ENCODE measurements around the gene SLC16A10.

SLC16A10 gene

GRCh38 chr6:111260570-111261298 is 173.4 kb downstream of the SLC16A10 start:
- no peaks in the 10 kb centered on the region for H3K27me3 ChIP-seq (ENCODE audit: control insufficient read depth, insufficient read depth, low read length)
- no peaks in the 10 kb centered on the region for H3K4me1 ChIP-seq (ENCODE audit: control insufficient read depth, insufficient read depth, low read length)
- no peaks in the 10 kb centered on the region for H3K9me3 ChIP-seq (ENCODE audit: control insufficient read depth, low read length)
- peak overlapping the region; percentile 12 for H3K9ac ChIP-seq (ENCODE audit: low read length)
- no peak overlapping the region for H3K4me3 ChIP-seq (ENCODE audit: low read length)
- no peaks in the 10 kb centered on the region for H3K36me3 ChIP-seq (ENCODE audit: control insufficient read depth, insufficient read depth, low read length)

- H3K9ac ChIP-seq (ENCODE audit: low read length), result no peak overlapping the region
- H3K9me3 ChIP-seq (ENCODE audit: control insufficient read depth, low read length), result no peaks in the 10 kb centered on the region
- no peak overlapping the region for H3K4me3 ChIP-seq (ENCODE audit: low read length)
- H3K27me3 ChIP-seq (ENCODE audit: control insufficient read depth, insufficient read depth, low read length), result no peaks in the 10 kb centered on the region
- no peaks in the 10 kb centered on the region for H3K4me1 ChIP-seq (ENCODE audit: control insufficient read depth, insufficient read depth, low read length)
- no peaks in the 10 kb centered on the region for H3K36me3 ChIP-seq (ENCODE audit: control insufficient read depth, insufficient read depth, low read length)
Observed at GRCh38 chr6:111263837-111264236, 176.5 kb downstream of the SLC16A10 start.

- Histone ChIP-seq H3K4me1 (ENCODE audit: control insufficient read depth, insufficient read depth, low read length) (no peaks in the 10 kb centered on the region), H3K9ac (ENCODE audit: low read length) (no peak overlapping the region), H3K36me3 (ENCODE audit: control insufficient read depth, insufficient read depth, low read length) (no peaks in the 10 kb centered on the region), H3K27me3 (ENCODE audit: control insufficient read depth, insufficient read depth, low read length) (no peaks in the 10 kb centered on the region), H3K4me3 (ENCODE audit: low read length) (no peak overlapping the region), H3K9me3 (ENCODE audit: control insufficient read depth, low read length) (no peaks in the 10 kb centered on the region)
Observed at GRCh38 chr6:111265842-111266241, 178.5 kb downstream of the SLC16A10 start.

- no peaks in the 10 kb centered on the region for H3K36me3 ChIP-seq (ENCODE audit: control insufficient read depth, insufficient read depth, low read length)
- H3K9me3 ChIP-seq (ENCODE audit: control insufficient read depth, low read length), result no peaks in the 10 kb centered on the region
- no peak overlapping the region for H3K4me3 ChIP-seq (ENCODE audit: low read length)
- no peaks in the 10 kb centered on the region for H3K27me3 ChIP-seq (ENCODE audit: control insufficient read depth, insufficient read depth, low read length)
- no peak overlapping the region for H3K9ac ChIP-seq (ENCODE audit: low read length)
- H3K4me1 ChIP-seq (ENCODE audit: control insufficient read depth, insufficient read depth, low read length), result no peaks in the 10 kb centered on the region
Observed at GRCh38 chr6:111266276-111266675, 179.0 kb downstream of the SLC16A10 start.

- no peaks in the 10 kb centered on the region for H3K27me3 ChIP-seq (ENCODE audit: control insufficient read depth, insufficient read depth, low read length)
- no peaks in the 10 kb centered on the region for H3K4me1 ChIP-seq (ENCODE audit: control insufficient read depth, insufficient read depth, low read length)
- no peaks in the 10 kb centered on the region for H3K36me3 ChIP-seq (ENCODE audit: control insufficient read depth, insufficient read depth, low read length)
- no peak overlapping the region for H3K4me3 ChIP-seq (ENCODE audit: low read length)
- H3K9me3 ChIP-seq (ENCODE audit: control insufficient read depth, low read length), result no peaks in the 10 kb centered on the region
- H3K9ac ChIP-seq (ENCODE audit: low read length), result no peak overlapping the region
Observed at GRCh38 chr6:111267764-111268333, 180.5 kb downstream of the SLC16A10 start.

GRCh38 chr6:111269401-111269970 is 182.2 kb downstream of the SLC16A10 start:
- H3K4me1 ChIP-seq (ENCODE audit: control insufficient read depth, insufficient read depth, low read length), result no peaks in the 10 kb centered on the region
- no peaks in the 10 kb centered on the region for H3K9me3 ChIP-seq (ENCODE audit: control insufficient read depth, low read length)
- H3K4me3 ChIP-seq (ENCODE audit: low read length), result no peak overlapping the region
- H3K36me3 ChIP-seq (ENCODE audit: control insufficient read depth, insufficient read depth, low read length), result no peaks in the 10 kb centered on the region
- no peaks in the 10 kb centered on the region for H3K27me3 ChIP-seq (ENCODE audit: control insufficient read depth, insufficient read depth, low read length)
- H3K9ac ChIP-seq (ENCODE audit: low read length), result no peak overlapping the region

GRCh38 chr6:111270121-111270520 is 182.8 kb downstream of the SLC16A10 start:
- H3K27me3 ChIP-seq (ENCODE audit: control insufficient read depth, insufficient read depth, low read length), result no peaks in the 10 kb centered on the region
- no peak overlapping the region for H3K9ac ChIP-seq (ENCODE audit: low read length)
- H3K36me3 ChIP-seq (ENCODE audit: control insufficient read depth, insufficient read depth, low read length), result no peaks in the 10 kb centered on the region
- H3K4me1 ChIP-seq (ENCODE audit: control insufficient read depth, insufficient read depth, low read length), result no peaks in the 10 kb centered on the region
- H3K4me3 ChIP-seq (ENCODE audit: low read length), result no peak overlapping the region
- H3K9me3 ChIP-seq (ENCODE audit: control insufficient read depth, low read length), result no peaks in the 10 kb centered on the region

GRCh38 chr6:111274593-111275217 is 187.4 kb downstream of the SLC16A10 start:
- H3K27me3 ChIP-seq (ENCODE audit: control insufficient read depth, insufficient read depth, low read length), result no peaks in the 10 kb centered on the region
- H3K9ac ChIP-seq (ENCODE audit: low read length), result no peak overlapping the region
- no peaks in the 10 kb centered on the region for H3K9me3 ChIP-seq (ENCODE audit: control insufficient read depth, low read length)
- no peak overlapping the region for H3K4me3 ChIP-seq (ENCODE audit: low read length)
- no peaks in the 10 kb centered on the region for H3K36me3 ChIP-seq (ENCODE audit: control insufficient read depth, insufficient read depth, low read length)
- H3K4me1 ChIP-seq (ENCODE audit: control insufficient read depth, insufficient read depth, low read length), result no peaks in the 10 kb centered on the region

GRCh38 chr6:111276335-111276734 is 189.0 kb downstream of the SLC16A10 start:
- no peaks in the 10 kb centered on the region for H3K27me3 ChIP-seq (ENCODE audit: control insufficient read depth, insufficient read depth, low read length)
- H3K9ac ChIP-seq (ENCODE audit: low read length), result no peak overlapping the region
- no peaks in the 10 kb centered on the region for H3K36me3 ChIP-seq (ENCODE audit: control insufficient read depth, insufficient read depth, low read length)

GRCh38 chr6:111276736-111277135 is 189.4 kb downstream of the SLC16A10 start:
- H3K36me3 ChIP-seq (ENCODE audit: control insufficient read depth, insufficient read depth, low read length), result no peaks in the 10 kb centered on the region
- H3K9ac ChIP-seq (ENCODE audit: low read length), result no peak overlapping the region
- H3K9me3 ChIP-seq (ENCODE audit: control insufficient read depth, low read length), result no peaks in the 10 kb centered on the region
- no peak overlapping the region for H3K4me3 ChIP-seq (ENCODE audit: low read length)
- no peaks in the 10 kb centered on the region for H3K4me1 ChIP-seq (ENCODE audit: control insufficient read depth, insufficient read depth, low read length)
- no peaks in the 10 kb centered on the region for H3K27me3 ChIP-seq (ENCODE audit: control insufficient read depth, insufficient read depth, low read length)

More at GRCh38 chr6:111276335-111276734, 189.0 kb downstream of the SLC16A10 start:
- H3K4me1 ChIP-seq (ENCODE audit: control insufficient read depth, insufficient read depth, low read length), result no peaks in the 10 kb centered on the region
- no peak overlapping the region for H3K4me3 ChIP-seq (ENCODE audit: low read length)
- H3K9me3 ChIP-seq (ENCODE audit: control insufficient read depth, low read length), result no peaks in the 10 kb centered on the region

- no peaks in the 10 kb centered on the region for H3K36me3 ChIP-seq (ENCODE audit: control insufficient read depth, insufficient read depth, low read length)
- no peaks in the 10 kb centered on the region for H3K9me3 ChIP-seq (ENCODE audit: control insufficient read depth, low read length)
- H3K4me3 ChIP-seq (ENCODE audit: low read length), result no peak overlapping the region
- no peaks in the 10 kb centered on the region for H3K4me1 ChIP-seq (ENCODE audit: control insufficient read depth, insufficient read depth, low read length)
- no peak overlapping the region for H3K9ac ChIP-seq (ENCODE audit: low read length)
- no peaks in the 10 kb centered on the region for H3K27me3 ChIP-seq (ENCODE audit: control insufficient read depth, insufficient read depth, low read length)
Observed at GRCh38 chr6:111277819-111278218, 190.5 kb downstream of the SLC16A10 start.

- Histone ChIP-seq H3K9me3 (ENCODE audit: control insufficient read depth, low read length) (no peaks in the 10 kb centered on the region), H3K4me3 (ENCODE audit: low read length) (no peak overlapping the region), H3K4me1 (ENCODE audit: control insufficient read depth, insufficient read depth, low read length) (no peaks in the 10 kb centered on the region), H3K36me3 (ENCODE audit: control insufficient read depth, insufficient read depth, low read length) (no peaks in the 10 kb centered on the region), H3K27me3 (ENCODE audit: control insufficient read depth, insufficient read depth, low read length) (no peaks in the 10 kb centered on the region), H3K9ac (ENCODE audit: low read length) (no peak overlapping the region)
Observed at GRCh38 chr6:111278731-111279130, 191.4 kb downstream of the SLC16A10 start.

Measured in mucosa of stomach (tissue), 1 donor.